Hematopoietic multipotent progenitor cell treated with erythropoietin and hydrocortisone succinate and interleukin-3 and kit ligand, for 4 days (in vitro differentiated cells): ENCODE data around the gene SOCS3.

Experiments
- DNase-seq: peaks from one replicate; pipeline ENCODE4 v3.0.0-alpha.2; 2015

The SOCS3 gene

GRCh38 chr17:78366109-78366848 is 6.4 kb upstream of the SOCS3 start:
- DNase-seq, result no peak

GRCh38 chr17:78365561-78366108 is 5.8 kb upstream of the SOCS3 start:
- DNase-seq, result no peak

- peak; percentile 78 for DNase-seq
Measured at GRCh38 chr17:78364436-78365281, 4.8 kb upstream of the SOCS3 start.

- DNase-seq, result no peak
Measured at GRCh38 chr17:78362671-78363070, 2.8 kb upstream of the SOCS3 start.

GRCh38 chr17:78362232-78362631 is 2.4 kb upstream of the SOCS3 start:
- DNase-seq, result no peak

GRCh38 chr17:78361225-78361701 is 1.4 kb upstream of the SOCS3 start:
- no peak for DNase-seq

GRCh38 chr17:78360371-78361224 is 721 bp upstream of the SOCS3 start:
- DNase-seq, result peak; percentile 93

- DNase-seq, result no peak
Measured at GRCh38 chr17:78359321-78359996, 418 bp downstream of the SOCS3 start.

- no peak for DNase-seq
Measured at GRCh38 chr17:78358538-78359320, 1.1 kb downstream of the SOCS3 start.

GRCh38 chr17:78357672-78358537 is 2.0 kb downstream of the SOCS3 start:
- DNase-seq, result no peak

GRCh38 chr17:78357177-78357586 is 2.7 kb downstream of the SOCS3 start:
- DNase-seq, result no peak

GRCh38 chr17:78356101-78356713 is 3.7 kb downstream of the SOCS3 start:
- peak; percentile 74 for DNase-seq

- no peak for DNase-seq
Measured at GRCh38 chr17:78355701-78356100, 4.2 kb downstream of the SOCS3 start.

GRCh38 chr17:78355045-78355641 is 4.7 kb downstream of the SOCS3 start:
- no peak for DNase-seq

GRCh38 chr17:78353834-78354233 is 6.0 kb downstream of the SOCS3 start:
- DNase-seq, result no peak

GRCh38 chr17:78351449-78352006 is 8.3 kb downstream of the SOCS3 start:
- no peak for DNase-seq

GRCh38 chr17:78349891-78350642 is 9.8 kb downstream of the SOCS3 start:
- no peak for DNase-seq

GRCh38 chr17:78348055-78348770 is 11.7 kb downstream of the SOCS3 start:
- DNase-seq, result no peak
